Gastroesophageal sphincter (tissue), 3 donors: ENCODE data around the gene BABAM2.

Experiments used
- CTCF ChIP-seq, 4 experiments: fragments of 200-600 bp in 2 of 4; fragments of 450-650 bp in 2 of 4; sonication (generic) in 1 of 4; IDR thresholded peaks; one replicate each; pipeline ENCODE4 v1.5.1; 2017 to 2019; ENCODE audit warnings: antibody characterized with exemption in 4 of 4, mild to moderate bottlenecking in 2 of 4, moderate library complexity in 2 of 4
- POLR2A ChIP-seq, 2 donors: fragments of 450-650 bp; IDR thresholded peaks; one replicate each; pipeline ENCODE4 v1.6.1; 2017; ENCODE audit warnings: antibody characterized with exemption in 2 of 2, mild to moderate bottlenecking in 2 of 2, moderate library complexity in 1 of 2
- POLR2AphosphoS5 ChIP-seq: sonication (generic); formaldehyde crosslinking; IDR thresholded peaks from one replicate; pipeline ENCODE4 v1.6.1; 2017; ENCODE audit warnings: antibody characterized with exemption

- TF ChIP-seq POLR2AphosphoS5 (no peak), POLR2A (IDR thresholded peaks at IDR 0.05) (no peak), CTCF (IDR thresholded peaks at IDR 0.05) (no peak)
These were observed 73.5 kb downstream of the BABAM2 start for GRCh38 chr2:27964067-27964466.
